MG63 (cell line): ENCODE results near the gene NRAP. TPM values are rescaled to one million over a fixed set of nuclear protein-coding genes. Genes with fewer than 3 reads are reported as not detected.
A peak's percentile ranks its signal among the peaks of the same experiment; 100 is the strongest.

Experiments
- DNase-seq: peaks from one replicate; pipeline ENCODE4 v3.0.0-alpha.2; 2020
- H3K27me3 ChIP-seq: fragments of 250-450 bp; sonication (Bioruptor Pico); 2 replicates; pipeline ENCODE4 v1.5.1; 2020; ENCODE audit warnings: mild to moderate bottlenecking, moderate library complexity
- H3K36me3 ChIP-seq: fragments of 250-450 bp; sonication (Bioruptor Pico); 2 replicates; pipeline ENCODE4 v1.5.1; 2020; ENCODE audit warnings: mild to moderate bottlenecking, moderate library complexity
- H3K4me3 ChIP-seq: fragments of 250-450 bp; sonication (Bioruptor Pico); 2 replicates; pipeline ENCODE4 v1.5.1; 2020; ENCODE audit warnings: mild to moderate bottlenecking, moderate library complexity
- H3K9me3 ChIP-seq: fragments of 250-450 bp; sonication (Bioruptor Pico); 2 replicates; pipeline ENCODE4 v1.5.1; 2020; ENCODE audit warnings: mild to moderate bottlenecking, moderate library complexity
- total RNA-seq: library from RNA; depleted of rRNA; stranded (reverse); fragments of >200 nt; shearing (Covaris generic); gene quantifications from 2 replicates; pipeline ENCODE4 v1.2.3, GENCODE V29; 2014; ENCODE audit warnings: low replicate concordance; rRNA removed

The NRAP gene
- not detected in 2 replicates for total RNA-seq

DNA sequence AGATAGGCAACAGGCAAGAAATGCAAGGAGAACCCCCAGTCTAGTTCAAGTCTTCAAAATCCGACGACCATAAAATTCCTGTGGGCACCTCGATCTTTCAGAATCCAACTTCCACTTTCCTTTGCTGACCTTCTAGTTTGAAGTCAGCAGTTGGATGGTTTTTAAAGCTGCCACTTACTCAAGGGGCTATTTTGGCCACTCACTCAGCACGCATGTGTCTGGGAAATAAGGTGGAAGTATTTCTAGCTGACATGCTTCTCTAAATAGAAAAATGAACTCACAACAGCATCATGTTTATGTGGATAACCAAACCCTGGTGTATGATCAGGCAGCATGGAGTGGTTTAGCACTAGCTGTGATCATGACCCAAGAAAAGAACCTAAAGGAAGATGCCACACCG lies at the start of gene NRAP:
Gene NRAP (minus strand): TSS at position 134 of the 400 bp plus-strand sequence. CDS start 159 bp downstream, outside the sequence.
- Histone ChIP-seq H3K36me3 (no peaks in the 10 kb centered on the region), H3K4me3 (no peak within 1 kb of the TSS), H3K9me3 (no peaks in the 10 kb centered on the region), H3K27me3 (no peaks in the 10 kb centered on the region)
- no peak for DNase-seq

DNA sequence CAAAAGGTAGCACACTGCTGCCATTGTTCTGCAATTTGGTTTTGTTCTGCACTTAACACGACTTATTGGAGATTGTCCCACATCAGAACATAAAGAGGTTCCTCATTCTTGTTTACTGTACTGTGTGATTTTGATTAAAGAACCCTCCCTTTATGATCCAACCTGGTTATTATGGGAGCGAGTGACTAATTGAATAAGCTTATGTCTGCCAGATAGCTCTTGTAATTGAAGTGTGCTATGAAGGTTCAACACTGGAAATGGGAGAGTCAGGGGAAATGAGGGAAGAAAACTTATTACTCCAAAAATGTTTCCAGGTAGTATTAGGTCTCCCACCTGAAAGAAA lies 49.8 kb upstream of the NRAP start:
- Histone ChIP-seq H3K9me3 (no peaks in the 10 kb centered on the region), H3K36me3 (no peaks in the 10 kb centered on the region; the same call in none of the 2 replicates), H3K4me3 (no peak overlapping the region), H3K27me3 (no peaks in the 10 kb centered on the region)
- no peak for DNase-seq

- no peak for DNase-seq
- Histone ChIP-seq H3K4me3 (no peak overlapping the region), H3K9me3 (no peaks in the 10 kb centered on the region), H3K27me3 (no peaks in the 10 kb centered on the region), H3K36me3 (no peaks in the 10 kb centered on the region; the same call in none of the 2 replicates)
Observed at GRCh38 chr10:113712755-113713639, 49.2 kb upstream of the NRAP start.

GRCh38 chr10:113712024-113712423 lies 48.2 kb upstream of the NRAP start:
- DNase-seq = no peak

GRCh38 chr10:113711142-113711541 lies 47.3 kb upstream of the NRAP start:
- Histone ChIP-seq H3K36me3 (no peaks in the 10 kb centered on the region; the same call in none of the 2 replicates), H3K27me3 (no peaks in the 10 kb centered on the region), H3K9me3 (no peaks in the 10 kb centered on the region), H3K4me3 (no peak overlapping the region)
- DNase-seq = no peak

More at GRCh38 chr10:113712024-113712423, 48.2 kb upstream of the NRAP start:
- H3K9me3 ChIP-seq = no peaks in the 10 kb centered on the region
- H3K36me3 ChIP-seq = no peaks in the 10 kb centered on the region; the same call in none of the 2 replicates
- no peaks in the 10 kb centered on the region for H3K27me3 ChIP-seq
- no peak overlapping the region for H3K4me3 ChIP-seq

DNA sequence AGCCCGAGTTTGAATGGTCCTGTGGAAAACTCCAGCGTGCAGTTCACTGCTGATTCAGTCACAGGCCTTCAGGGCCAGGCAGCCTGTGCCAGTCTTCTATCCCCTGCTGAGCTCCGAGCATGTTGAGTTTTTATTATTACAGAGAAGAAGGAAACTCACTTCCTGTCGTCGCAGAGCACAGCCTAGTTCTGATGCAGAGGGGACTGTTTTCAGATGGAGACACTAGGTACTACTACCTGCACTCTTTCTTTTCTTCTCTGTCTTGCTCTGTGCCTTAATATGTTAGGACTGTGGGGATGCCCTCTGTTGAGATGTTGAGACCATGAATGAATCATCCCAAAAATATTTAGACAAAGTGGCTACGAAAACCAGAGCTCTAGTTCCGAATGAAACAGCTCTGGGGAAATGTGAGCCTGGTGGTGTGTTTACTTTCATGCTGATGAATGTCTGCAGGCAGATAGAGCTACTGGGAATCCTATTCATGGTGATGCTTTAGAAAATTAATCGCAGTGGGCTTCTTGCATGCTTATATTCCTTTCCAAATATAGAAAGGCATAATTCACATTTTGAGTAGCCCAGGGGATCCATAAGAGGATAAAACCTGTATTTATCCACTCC lies 45.5 kb upstream of the NRAP start:
- no peaks in the 10 kb centered on the region for H3K9me3 ChIP-seq
- no peaks in the 10 kb centered on the region; the same call in none of the 2 replicates for H3K36me3 ChIP-seq
- no peaks in the 10 kb centered on the region for H3K27me3 ChIP-seq
- DNase-seq = peak; percentile 50
- no peak overlapping the region for H3K4me3 ChIP-seq

GRCh38 chr10:113708640-113709039 lies 44.8 kb upstream of the NRAP start:
- no peaks in the 10 kb centered on the region; the same call in none of the 2 replicates for H3K36me3 ChIP-seq
- DNase-seq = no peak
- no peak overlapping the region for H3K4me3 ChIP-seq
- no peaks in the 10 kb centered on the region for H3K27me3 ChIP-seq
- H3K9me3 ChIP-seq = no peaks in the 10 kb centered on the region

DNA sequence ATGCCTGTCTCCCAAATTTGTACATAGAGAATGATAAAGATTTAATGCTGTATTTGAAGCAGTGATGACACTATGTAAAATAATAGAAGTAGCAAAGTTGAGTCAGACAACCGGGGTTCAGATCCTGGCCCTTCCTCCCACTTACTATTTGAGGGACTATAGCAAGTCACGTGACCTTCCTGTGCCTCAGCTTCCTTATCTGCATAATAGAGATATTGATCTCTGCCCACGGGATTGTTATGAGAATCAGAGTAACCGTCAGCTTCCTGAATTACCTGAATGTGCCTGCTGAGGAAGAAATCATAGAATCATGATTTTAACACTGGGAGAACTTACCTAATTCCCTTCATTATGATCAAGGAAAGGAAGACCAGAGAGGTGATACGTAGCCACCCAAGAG lies 42.8 kb upstream of the NRAP start:
- Histone ChIP-seq H3K27me3 (no peaks in the 10 kb centered on the region), H3K4me3 (no peak overlapping the region), H3K9me3 (no peaks in the 10 kb centered on the region), H3K36me3 (peaks cover 3% of the 10 kb centered on the region)
- DNase-seq = no peak

GRCh38 chr10:113705344-113705652 lies 41.5 kb upstream of the NRAP start:
- H3K36me3 ChIP-seq = peaks cover 3% of the 10 kb centered on the region; the same call in 1 of the 2 replicates
- H3K9me3 ChIP-seq = no peaks in the 10 kb centered on the region
- H3K4me3 ChIP-seq = no peak overlapping the region
- DNase-seq = no peak
- H3K27me3 ChIP-seq = no peaks in the 10 kb centered on the region

GRCh38 chr10:113704637-113705343 lies 40.9 kb upstream of the NRAP start:
- Histone ChIP-seq H3K4me3 (no peak overlapping the region), H3K27me3 (no peaks in the 10 kb centered on the region), H3K36me3 (peaks cover 3% of the 10 kb centered on the region; the same call in 1 of the 2 replicates), H3K9me3 (no peaks in the 10 kb centered on the region)
- peak; percentile 4 for DNase-seq

DNA sequence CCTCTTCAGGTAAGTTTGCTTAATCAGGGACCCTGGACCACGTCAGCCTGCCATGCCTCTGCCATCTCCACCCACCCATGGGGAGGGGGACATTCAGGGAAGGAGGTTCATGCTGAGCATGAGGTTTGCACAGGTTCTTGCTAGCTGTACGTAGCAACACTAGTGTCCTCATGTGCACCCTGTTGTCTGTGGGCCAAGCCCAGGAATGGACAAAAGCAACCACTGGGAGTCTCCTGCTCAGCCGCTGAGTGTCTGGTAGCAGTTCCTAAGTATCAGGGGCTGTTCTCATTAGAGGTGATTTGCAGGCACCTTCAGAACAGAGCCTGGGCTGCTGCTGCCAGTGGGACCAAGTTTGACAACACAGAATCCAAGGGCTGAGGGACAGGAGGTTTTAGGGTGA lies 33.8 kb upstream of the NRAP start:
- H3K9me3 ChIP-seq = peaks cover 3% of the 10 kb centered on the region; the same call in 1 of the 2 replicates
- no peak for DNase-seq
- H3K36me3 ChIP-seq = peaks cover 23% of the 10 kb centered on the region
- no peaks in the 10 kb centered on the region for H3K27me3 ChIP-seq
- H3K4me3 ChIP-seq = no peak overlapping the region

DNA sequence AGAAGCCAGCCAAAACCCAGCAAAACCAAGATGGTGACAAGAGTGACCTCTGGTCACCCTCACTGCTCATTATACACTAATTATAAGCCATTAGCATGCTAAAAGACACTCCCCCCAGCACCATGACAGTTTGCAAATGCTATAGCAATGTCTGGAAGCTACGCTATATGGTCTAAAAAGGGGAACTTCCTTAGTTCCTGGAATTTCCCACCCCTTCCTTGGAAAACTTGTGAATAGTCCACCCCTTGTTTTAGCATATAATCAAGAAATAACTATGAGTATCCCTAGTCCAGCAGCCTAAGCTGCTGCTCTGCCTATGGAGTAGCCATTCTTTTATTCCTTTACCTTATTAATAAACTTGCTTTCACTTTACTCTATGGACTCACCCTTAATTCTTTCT lies 31.9 kb upstream of the NRAP start:
- no peak for DNase-seq
- Histone ChIP-seq H3K9me3 (peaks cover 4% of the 10 kb centered on the region; the same call in 1 of the 2 replicates), H3K36me3 (peaks cover 33% of the 10 kb centered on the region), H3K4me3 (no peak overlapping the region), H3K27me3 (no peaks in the 10 kb centered on the region)

GRCh38 chr10:113693348-113693747 lies 29.5 kb upstream of the NRAP start:
- Histone ChIP-seq H3K36me3 (peaks cover 31% of the 10 kb centered on the region), H3K4me3 (no peak overlapping the region), H3K9me3 (peaks cover 17% of the 10 kb centered on the region), H3K27me3 (no peaks in the 10 kb centered on the region)
- DNase-seq = no peak

GRCh38 chr10:113692271-113692670 lies 28.4 kb upstream of the NRAP start:
- Histone ChIP-seq H3K9me3 (peaks cover 20% of the 10 kb centered on the region), H3K36me3 (peaks cover 24% of the 10 kb centered on the region), H3K27me3 (no peaks in the 10 kb centered on the region), H3K4me3 (no peak overlapping the region)
- DNase-seq = no peak

DNA sequence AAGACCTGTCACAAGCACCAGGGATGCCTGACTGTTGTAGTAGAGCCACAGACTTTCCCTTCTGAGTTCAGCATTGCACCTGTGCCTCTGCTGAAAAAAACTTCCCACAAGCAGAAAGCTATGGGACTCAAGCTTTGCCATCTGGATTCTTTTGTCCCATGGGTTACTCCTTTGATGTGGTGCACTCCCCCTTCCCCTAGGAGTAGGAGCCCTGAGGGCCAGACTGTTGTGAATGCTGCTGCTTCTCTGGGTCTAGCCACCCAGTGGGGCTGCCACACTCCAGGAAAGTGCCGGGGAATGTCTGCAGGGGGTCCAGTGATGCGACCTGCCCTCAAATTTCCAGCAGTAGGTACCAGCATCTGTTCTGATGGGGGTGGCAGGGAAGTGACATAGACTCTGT lies 27.5 kb upstream of the NRAP start:
- no peak for DNase-seq
- Histone ChIP-seq H3K4me3 (no peak overlapping the region), H3K27me3 (no peaks in the 10 kb centered on the region), H3K36me3 (peaks cover 25% of the 10 kb centered on the region), H3K9me3 (peaks cover 28% of the 10 kb centered on the region)

DNA sequence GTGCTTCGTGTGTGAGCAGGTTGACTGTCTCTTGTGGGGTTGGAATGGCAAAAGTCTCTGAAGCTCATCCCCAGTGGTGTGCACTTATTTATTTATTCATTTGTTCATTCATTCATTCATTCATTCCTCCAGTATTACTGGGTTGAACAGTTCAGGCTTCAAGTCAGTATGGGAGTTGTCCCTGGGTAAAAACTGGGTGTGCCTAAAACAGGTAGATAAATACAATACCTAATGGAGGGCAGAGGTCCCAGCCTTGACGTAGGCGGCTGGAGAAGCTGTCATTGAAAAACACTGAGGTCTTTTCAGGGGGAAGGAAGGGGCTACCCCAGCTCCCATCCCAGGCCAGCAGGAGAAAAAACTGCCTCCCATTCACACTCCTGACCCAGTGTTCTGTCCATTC lies 26.9 kb upstream of the NRAP start:
- Histone ChIP-seq H3K36me3 (peaks cover 25% of the 10 kb centered on the region), H3K27me3 (no peaks in the 10 kb centered on the region), H3K9me3 (peaks cover 28% of the 10 kb centered on the region), H3K4me3 (no peak overlapping the region)
- no peak for DNase-seq

DNA sequence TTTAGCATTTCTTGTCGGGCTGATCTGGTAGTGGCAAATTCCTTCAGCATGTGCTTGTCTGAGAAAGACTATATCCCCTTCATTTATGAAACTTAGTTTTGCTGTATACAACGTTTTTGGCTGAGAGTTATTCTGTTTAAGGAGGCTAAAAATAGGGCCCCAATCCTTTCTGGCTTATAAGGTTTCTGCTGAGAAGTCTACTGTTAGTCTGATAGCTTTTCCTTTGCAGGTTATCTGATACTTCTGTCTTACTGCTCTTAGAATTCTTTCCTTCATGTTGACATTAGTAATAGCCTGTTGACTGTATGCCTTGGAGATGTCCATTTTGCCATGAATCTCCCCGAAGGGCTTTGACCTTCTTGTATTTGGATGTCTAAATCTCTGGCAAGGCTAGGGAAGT lies 25.7 kb upstream of the NRAP start:
- Histone ChIP-seq H3K4me3 (no peak overlapping the region), H3K36me3 (peaks cover 21% of the 10 kb centered on the region), H3K27me3 (no peaks in the 10 kb centered on the region), H3K9me3 (peaks cover 35% of the 10 kb centered on the region)
- DNase-seq = no peak
